Breast epithelium (tissue), 4 donors: ENCODE results near the gene CENPP. TPM values are rescaled to one million over a fixed set of nuclear protein-coding genes. Genes with fewer than 3 reads are reported as not detected.

Experiments
- DNase-seq, 2 donors: peaks; one replicate each; pipeline ENCODE4 v3.0.0-alpha.2; 2019; ENCODE audit warnings: low spot score in 2 of 2
- H3K27ac ChIP-seq, 2 donors: fragments of 200-600 bp; sonication (generic) in 1 of 2; one replicate each; pipeline ENCODE4 v1.5.1; 2016 to 2019; ENCODE audit warnings: mild to moderate bottlenecking in 1 of 2
- H3K27me3 ChIP-seq, 2 donors: fragments of 200-600 bp; sonication (generic) in 1 of 2; one replicate each; pipeline versions ENCODE4 v1.5.1 to v1.6.0; 2017 to 2019; ENCODE audit warnings: control low read depth in 1 of 2, mild to moderate bottlenecking in 1 of 2
- H3K36me3 ChIP-seq: fragments of 200-600 bp; one replicate; pipeline ENCODE4 v1.5.1; 2019
- H3K4me1 ChIP-seq, 2 donors: fragments of 200-600 bp; sonication (generic); one replicate each; pipeline ENCODE4 v1.5.1; 2016 to 2019; ENCODE audit warnings: control low read depth in 1 of 2
- H3K4me3 ChIP-seq, 3 donors: fragments of 200-600 bp; sonication (generic); 1 replicate in 2 of 3; 2 replicates in 1 of 3; pipeline ENCODE4 v1.5.1; 2016 to 2019; ENCODE audit warnings: mild to moderate bottlenecking in 3 of 3, moderate library complexity in 2 of 3
- H3K9me3 ChIP-seq, 2 donors: fragments of 200-600 bp; sonication (generic) in 1 of 2; one replicate each; pipeline ENCODE4 v1.5.1; 2016 to 2019; ENCODE audit warnings: control low read depth in 1 of 2
- CTCF ChIP-seq, 3 donors: fragments of 450-650 bp; IDR thresholded peaks; one replicate each; pipeline ENCODE4 v1.5.1; 2016 to 2017; ENCODE audit warnings: antibody characterized with exemption in 3 of 3, mild to moderate bottlenecking in 3 of 3, moderate library complexity in 3 of 3
- POLR2A ChIP-seq: fragments of 450-650 bp; IDR thresholded peaks from one replicate; pipeline ENCODE4 v1.6.1; 2016; ENCODE audit warnings: antibody characterized with exemption, mild to moderate bottlenecking, moderate library complexity
- POLR2AphosphoS5 ChIP-seq, 3 donors: sonication (generic); formaldehyde crosslinking; IDR thresholded peaks; one replicate each; pipeline ENCODE4 v1.6.1; 2017; ENCODE audit warnings: antibody characterized with exemption in 3 of 3
- intact Hi-C: fragments of 100-400 bp; cut with DNase I; formaldehyde crosslinking; loops from one replicate; pipeline ENCODE4 v1.15.1; 2023; ENCODE audit warnings: low total_unique reads
- total RNA-seq, 3 donors: library from RNA; depleted of rRNA; stranded (reverse); fragments of >200 nt; gene quantifications; one replicate each; pipeline ENCODE4 v1.1.0, GENCODE V29; 2016

CENPP gene
- total RNA-seq, 3 donors from 2014 or later: 3.9 to 6.1 (median 4.5) TPM

GRCh38 chr9:92644278-92644677 is 318.5 kb downstream of the CENPP start:
- no peaks in the 10 kb centered on the region for H3K4me1 ChIP-seq
- H3K9me3 ChIP-seq: no peaks in the 10 kb centered on the region
- intact Hi-C loops: no loop called here
- no peak overlapping the region for H3K4me3 ChIP-seq
- H3K27me3 ChIP-seq: no peaks in the 10 kb centered on the region
- no peak overlapping the region for H3K27ac ChIP-seq
- TF ChIP-seq POLR2A (no peak), POLR2AphosphoS5 (IDR thresholded peaks at IDR 0.05) (no peak), CTCF (IDR thresholded peaks at IDR 0.05) (no peak)
- peaks cover 10% of the 10 kb centered on the region for H3K36me3 ChIP-seq
- no peak for DNase-seq

- peaks cover 10% of the 10 kb centered on the region for H3K36me3 ChIP-seq
- H3K9me3 ChIP-seq: no peaks in the 10 kb centered on the region
- H3K4me1 ChIP-seq: no peaks in the 10 kb centered on the region
- no peaks in the 10 kb centered on the region for H3K27me3 ChIP-seq
- H3K27ac ChIP-seq: no peak overlapping the region
- no peak overlapping the region for H3K4me3 ChIP-seq
- intact Hi-C loops: no loop called here
- TF ChIP-seq POLR2AphosphoS5 (IDR thresholded peaks at IDR 0.05): no peak
- no peak for TF ChIP-seq CTCF (IDR thresholded peaks at IDR 0.05)
- TF ChIP-seq POLR2A: no peak
- no peak for DNase-seq
Observed at GRCh38 chr9:92645041-92645440, 319.3 kb downstream of the CENPP start.

GRCh38 chr9:92647671-92648473 is 322.1 kb downstream of the CENPP start:
- H3K27ac ChIP-seq: no peak overlapping the region
- intact Hi-C loops: no loop called here
- DNase-seq: peak in 1 of 2 donors; percentile 40

GRCh38 chr9:92648474-92648971 is 322.8 kb downstream of the CENPP start:
- H3K9me3 ChIP-seq: no peaks in the 10 kb centered on the region
- H3K27ac ChIP-seq: no peak overlapping the region
- intact Hi-C loops: no loop called here
- DNase-seq: no peak
- no peak overlapping the region for H3K4me3 ChIP-seq
- TF ChIP-seq POLR2AphosphoS5 (IDR thresholded peaks at IDR 0.05) (no peak), CTCF (IDR thresholded peaks at IDR 0.05) (no peak), POLR2A (no peak)
- H3K36me3 ChIP-seq: peaks cover 10% of the 10 kb centered on the region
- no peaks in the 10 kb centered on the region for H3K4me1 ChIP-seq
- no peaks in the 10 kb centered on the region for H3K27me3 ChIP-seq

More at GRCh38 chr9:92647671-92648473, 322.1 kb downstream of the CENPP start:
- TF ChIP-seq CTCF (IDR thresholded peaks at IDR 0.05): no peak
- TF ChIP-seq POLR2A: no peak
- no peak for TF ChIP-seq POLR2AphosphoS5 (IDR thresholded peaks at IDR 0.05)
- peaks cover 10% of the 10 kb centered on the region for H3K36me3 ChIP-seq
- no peaks in the 10 kb centered on the region for H3K27me3 ChIP-seq
- no peaks in the 10 kb centered on the region for H3K9me3 ChIP-seq
- H3K4me1 ChIP-seq: no peaks in the 10 kb centered on the region
- H3K4me3 ChIP-seq: no peak overlapping the region

GRCh38 chr9:92649007-92649406 is 323.3 kb downstream of the CENPP start:
- H3K36me3 ChIP-seq: peaks cover 10% of the 10 kb centered on the region

More at GRCh38 chr9:92649007-92649406, 323.3 kb downstream of the CENPP start:
- no peak overlapping the region for H3K27ac ChIP-seq
- H3K4me3 ChIP-seq: no peak overlapping the region
- no peak for TF ChIP-seq POLR2A
- TF ChIP-seq POLR2AphosphoS5 (IDR thresholded peaks at IDR 0.05): no peak
- no peak for TF ChIP-seq CTCF (IDR thresholded peaks at IDR 0.05)
- DNase-seq: peak in 1 of 2 donors; percentile 30
- no peaks in the 10 kb centered on the region for H3K9me3 ChIP-seq
- H3K27me3 ChIP-seq: no peaks in the 10 kb centered on the region
- intact Hi-C loops: no loop called here
- no peaks in the 10 kb centered on the region for H3K4me1 ChIP-seq
